Glutamatergic neuron (in vitro differentiated cells): ENCODE measurements around the gene GALNT9. TPM values are rescaled to one million over a fixed set of nuclear protein-coding genes. Genes with fewer than 3 reads are reported as not detected.

Source experiments
- DNase-seq: peaks from one replicate; pipeline ENCODE4 v3.0.0; 2022
- H3K27ac Mint-ChIP-seq: one replicate; pipeline ENCODE4 v1.8.0; 2020; ENCODE audit warnings: mild to moderate bottlenecking, mixed read lengths, inconsistent platforms; ENCODE audit not compliant: unreplicated experiment
- H3K27me3 Mint-ChIP-seq: one replicate; pipeline ENCODE4 v1.8.0; 2020; ENCODE audit warnings: mild to moderate bottlenecking, moderate library complexity, mixed read lengths, inconsistent platforms; ENCODE audit not compliant: unreplicated experiment
- H3K36me3 Mint-ChIP-seq: one replicate; pipeline ENCODE4 v1.8.0; 2020; ENCODE audit warnings: mild to moderate bottlenecking, mixed read lengths, inconsistent platforms; ENCODE audit not compliant: unreplicated experiment
- H3K4me1 Mint-ChIP-seq: one replicate; pipeline ENCODE4 v1.8.0; 2020; ENCODE audit warnings: mild to moderate bottlenecking, low read depth, mixed read lengths, inconsistent platforms; ENCODE audit not compliant: unreplicated experiment
- H3K4me3 Mint-ChIP-seq: one replicate; pipeline ENCODE4 v1.8.0; 2020; ENCODE audit warnings: mild to moderate bottlenecking, mixed read lengths, inconsistent platforms; ENCODE audit not compliant: unreplicated experiment
- H3K9me3 Mint-ChIP-seq: one replicate; pipeline ENCODE4 v1.8.0; 2020; ENCODE audit warnings: mild to moderate bottlenecking, moderate library complexity, mixed read lengths, inconsistent platforms; ENCODE audit not compliant: unreplicated experiment
- CTCF ChIP-seq: fragments of 200-600 bp; sonication (generic); IDR thresholded peaks from one replicate; pipeline ENCODE4 v1.5.0; 2021; ENCODE audit not compliant: partially characterized antibody, unreplicated experiment
- total RNA-seq: library from RNA; stranded (reverse); fragmentation: NEBNext Ultra II Directional; extraction: Animal tissue kit (Norgen Biotek cat#: 25700); gene quantifications from one replicate; pipeline ENCODE4 v1.2.1, GENCODE V29; 2021; ENCODE audit not compliant: unreplicated experiment

The GALNT9 gene
- total RNA-seq, 1 donor from 2014 or later: 13.7 TPM

- Mint-ChIP-seq H3K36me3 (peaks cover 3% of the 10 kb centered on the region), H3K9me3 (peaks cover 7% of the 10 kb centered on the region), H3K27ac (no peak overlapping the region), H3K4me1 (peaks cover 9% of the 10 kb centered on the region), H3K4me3 (no peak overlapping the region), H3K27me3 (peaks cover 11% of the 10 kb centered on the region)
- TF ChIP-seq CTCF: no peak
- DNase-seq: peak; percentile 24
These were observed 33.7 kb upstream of the GALNT9 start for GRCh38 chr12:132362996-132363660.

GRCh38 chr12:132360906-132361777, 31.8 kb upstream of the GALNT9 start:
- no peak overlapping the region for H3K27ac Mint-ChIP-seq
- TF ChIP-seq CTCF: no peak
- H3K4me1 Mint-ChIP-seq: peaks cover 4% of the 10 kb centered on the region
- H3K4me3 Mint-ChIP-seq: no peak overlapping the region
- H3K36me3 Mint-ChIP-seq: peaks cover 3% of the 10 kb centered on the region
- H3K9me3 Mint-ChIP-seq: peaks cover 6% of the 10 kb centered on the region
- peaks cover 11% of the 10 kb centered on the region for H3K27me3 Mint-ChIP-seq
- DNase-seq: no peak

- H3K4me1 Mint-ChIP-seq: peaks cover 4% of the 10 kb centered on the region
These were observed 31.0 kb upstream of the GALNT9 start for GRCh38 chr12:132360410-132360809.

GRCh38 chr12:132359971-132360370, 30.6 kb upstream of the GALNT9 start:
- no peak for TF ChIP-seq CTCF
- H3K27ac Mint-ChIP-seq: peak overlapping the region; percentile 48

More at GRCh38 chr12:132360410-132360809, 31.0 kb upstream of the GALNT9 start:
- TF ChIP-seq CTCF: no peak
- Mint-ChIP-seq H3K9me3 (peaks cover 6% of the 10 kb centered on the region), H3K4me3 (no peak overlapping the region), H3K27me3 (peaks cover 11% of the 10 kb centered on the region), H3K27ac (peak overlapping the region; percentile 72), H3K36me3 (peaks cover 3% of the 10 kb centered on the region)
- peak; percentile 22 for DNase-seq

More at GRCh38 chr12:132359971-132360370, 30.6 kb upstream of the GALNT9 start:
- DNase-seq: peak; percentile 11
- peaks cover 4% of the 10 kb centered on the region for H3K4me1 Mint-ChIP-seq
- no peak overlapping the region for H3K4me3 Mint-ChIP-seq
- peaks cover 6% of the 10 kb centered on the region for H3K9me3 Mint-ChIP-seq
- peaks cover 11% of the 10 kb centered on the region for H3K27me3 Mint-ChIP-seq
- H3K36me3 Mint-ChIP-seq: peaks cover 3% of the 10 kb centered on the region
